Activated T-cell treated with anti-CD3 and anti-CD28 coated beads for 48 hours (primary cell): ENCODE data around the gene SORCS3.

ENCODE experiments used
- DNase-seq: peaks from one replicate; pipeline ENCODE4 v3.0.0-alpha.2; 2020; ENCODE audit warnings: low read depth

SORCS3 gene

DNA sequence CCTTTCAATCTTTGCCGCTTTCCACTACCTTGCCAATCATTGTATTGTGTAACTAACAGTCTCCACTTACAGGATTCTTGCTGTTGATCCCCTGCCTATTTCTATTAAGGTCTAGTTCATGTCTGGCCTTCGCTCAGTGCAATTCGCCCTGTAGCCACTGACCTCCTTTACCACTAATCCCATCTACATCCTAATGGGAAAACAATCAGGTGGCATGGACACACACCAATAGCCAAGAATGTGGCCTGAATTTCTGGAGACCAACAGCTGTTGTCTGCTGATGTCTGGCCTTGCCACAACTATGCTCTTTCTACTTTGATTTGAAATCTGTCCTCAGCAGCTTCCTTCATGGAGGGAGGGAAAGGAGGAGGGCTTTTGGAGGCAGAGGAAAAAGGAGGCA lies 546.2 kb downstream of the SORCS3 start:
- DNase-seq, result no peak

DNA sequence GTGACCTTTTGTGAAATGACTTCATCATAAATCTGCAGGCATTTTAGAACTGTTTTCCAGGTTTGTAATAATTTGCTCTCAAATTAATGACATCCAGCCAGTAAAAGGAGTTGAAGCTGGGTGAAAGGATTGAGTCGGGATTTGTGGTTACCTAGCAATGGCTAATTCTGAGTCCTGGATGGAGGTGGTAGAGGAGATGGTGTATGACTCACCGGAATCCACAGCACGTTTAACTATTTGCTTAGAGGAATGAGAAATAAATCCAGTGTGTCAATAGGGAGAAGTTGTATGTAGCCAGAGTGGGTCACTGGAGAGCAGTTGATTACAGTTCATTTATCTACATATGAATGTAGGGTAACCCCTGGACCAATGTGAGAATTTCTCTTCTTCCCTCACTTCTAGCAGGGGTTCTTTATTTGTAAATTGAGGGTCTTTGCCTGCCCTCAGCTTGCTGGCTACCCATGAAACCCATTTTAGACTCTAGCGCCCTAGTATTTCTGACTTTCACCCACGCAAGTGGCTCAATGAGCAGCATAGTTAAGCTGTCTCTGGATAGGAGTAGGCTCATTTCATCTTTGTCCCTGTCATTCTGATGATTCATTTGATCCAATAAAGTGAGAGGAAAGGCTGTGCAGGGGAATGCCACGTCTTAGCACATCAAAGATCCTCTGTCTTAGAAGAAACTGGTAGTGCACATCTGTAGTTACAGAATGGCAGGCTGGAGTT lies 547.8 kb downstream of the SORCS3 start:
- DNase-seq, result no peak

DNA sequence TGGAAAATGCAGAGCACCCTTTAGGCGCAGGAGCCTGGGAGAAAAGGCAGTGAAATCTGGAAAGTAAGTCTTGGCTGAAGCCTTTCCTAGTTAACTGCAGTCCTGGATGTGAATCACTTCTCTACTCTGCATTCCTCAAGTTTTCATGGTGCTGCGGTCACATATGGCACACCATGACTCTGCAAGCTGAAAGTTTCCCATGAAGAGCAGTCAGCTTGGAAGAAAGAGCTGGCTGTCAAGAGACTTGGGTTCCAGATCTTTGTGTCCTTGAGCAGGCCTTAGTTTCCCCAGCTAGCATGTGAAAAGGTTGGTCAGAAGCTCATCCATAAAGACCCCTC lies 548.3 kb downstream of the SORCS3 start:
- no peak for DNase-seq

DNA sequence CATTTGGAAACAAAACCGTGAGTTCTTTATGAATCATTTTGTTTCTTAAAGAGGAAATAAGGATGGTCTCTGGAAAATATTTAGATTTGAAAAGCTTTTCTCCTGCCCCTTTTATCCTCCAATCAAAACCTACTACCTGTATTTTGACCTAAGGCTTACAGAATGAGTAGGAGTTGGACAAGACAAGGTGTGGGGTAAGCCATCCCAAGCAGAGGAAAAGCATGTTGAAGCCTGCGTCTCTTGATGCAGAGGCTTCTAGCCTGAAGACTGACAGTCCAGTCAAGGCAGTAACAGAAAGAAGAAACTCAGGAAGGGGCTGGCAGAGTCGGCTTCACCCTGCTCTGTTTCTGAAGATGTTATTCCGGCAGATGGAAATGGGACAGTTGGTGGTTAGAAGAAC lies 551.1 kb downstream of the SORCS3 start:
- no peak for DNase-seq

DNA sequence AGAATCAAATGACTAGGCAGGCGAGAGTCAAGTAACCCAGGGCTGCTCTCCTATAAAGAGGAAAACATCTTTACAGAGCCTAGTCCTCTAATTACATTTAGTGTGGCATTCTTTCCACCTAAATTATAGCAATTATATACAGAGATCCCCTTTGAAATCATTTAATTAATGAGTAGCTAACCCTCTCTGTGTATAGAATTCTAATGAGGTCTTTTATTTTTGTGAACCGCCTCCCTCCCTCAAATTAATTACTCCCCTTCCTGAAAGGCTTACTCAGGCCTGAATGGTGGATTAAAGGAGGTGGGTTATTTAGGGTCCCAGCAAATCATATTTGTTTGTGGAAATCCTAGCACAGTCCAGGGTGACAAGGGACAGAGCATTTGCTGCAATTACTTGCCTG lies 551.8 kb downstream of the SORCS3 start:
- DNase-seq, result no peak

DNA sequence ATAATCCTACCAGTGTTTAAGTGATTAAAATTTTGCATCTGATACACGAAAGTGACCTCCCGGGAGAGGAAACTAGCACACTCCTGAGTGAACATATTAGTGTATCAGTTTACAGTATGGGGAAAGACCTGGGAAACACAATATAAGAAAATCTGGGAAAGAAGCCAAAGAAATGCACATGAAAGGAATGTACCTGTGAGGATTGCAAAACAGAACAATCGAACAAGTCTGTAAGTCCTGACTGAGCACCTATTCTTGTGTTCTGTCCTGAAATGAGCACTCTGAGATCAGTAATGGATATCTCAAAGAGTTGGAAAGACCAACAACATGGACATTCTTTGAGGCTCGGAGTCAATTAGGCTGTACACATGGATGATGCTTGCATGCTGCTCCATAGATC lies 554.7 kb downstream of the SORCS3 start:
- DNase-seq, result no peak

DNA sequence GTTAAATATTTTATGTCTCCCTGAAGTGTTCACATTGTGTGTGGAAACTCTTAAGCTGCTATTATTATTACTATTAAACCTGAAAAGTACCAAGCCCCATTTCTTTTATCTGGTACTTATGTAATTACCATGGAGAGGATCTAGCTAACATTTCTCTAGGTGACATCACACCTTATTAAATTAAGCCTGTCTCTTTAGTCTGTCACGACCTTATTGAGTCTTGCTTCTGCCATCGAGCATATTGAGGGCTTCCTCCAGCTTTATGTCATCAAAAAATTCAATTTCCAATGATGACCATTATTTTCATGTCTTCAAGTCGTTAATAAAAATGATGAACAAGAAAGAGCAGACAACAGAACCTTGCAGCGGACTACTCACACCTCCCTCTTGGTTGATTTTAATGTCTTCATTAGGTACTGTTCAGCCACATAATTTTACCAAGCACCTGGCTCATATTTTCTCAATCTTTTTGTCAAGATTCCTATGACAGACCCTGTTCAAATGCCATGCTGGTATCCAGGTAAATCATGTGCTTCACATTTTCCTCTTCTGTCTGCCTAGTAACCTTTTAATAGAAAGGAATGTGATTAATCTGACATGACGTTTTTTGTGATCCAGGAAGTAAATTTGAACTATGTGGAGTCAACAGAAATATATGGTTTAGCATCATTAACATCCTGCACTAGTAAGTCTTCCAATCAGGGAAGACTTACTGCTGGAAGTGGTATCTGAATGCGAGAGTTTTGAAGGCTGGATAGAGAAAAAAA lies 556.7 kb downstream of the SORCS3 start:
- DNase-seq, result no peak

DNA sequence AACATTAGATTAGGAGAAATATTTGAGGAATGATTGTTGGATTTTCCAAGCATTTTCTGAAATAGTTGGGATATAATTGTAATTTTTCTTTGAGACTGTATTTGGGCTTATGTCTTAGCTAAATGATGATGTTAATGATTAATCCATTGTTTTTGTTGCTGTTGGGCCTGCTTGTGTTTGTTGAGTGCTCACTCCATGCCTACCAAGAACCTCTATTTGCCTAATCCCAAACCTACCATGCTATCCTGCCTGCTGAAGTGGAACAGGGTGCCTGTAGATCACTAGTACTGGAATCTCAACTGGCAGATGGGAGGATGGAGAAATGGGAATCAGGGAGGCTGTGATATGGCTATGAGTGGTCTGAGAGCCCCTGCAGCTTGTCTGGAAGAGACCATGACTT lies 565.5 kb downstream of the SORCS3 start:
- no peak for DNase-seq

DNA sequence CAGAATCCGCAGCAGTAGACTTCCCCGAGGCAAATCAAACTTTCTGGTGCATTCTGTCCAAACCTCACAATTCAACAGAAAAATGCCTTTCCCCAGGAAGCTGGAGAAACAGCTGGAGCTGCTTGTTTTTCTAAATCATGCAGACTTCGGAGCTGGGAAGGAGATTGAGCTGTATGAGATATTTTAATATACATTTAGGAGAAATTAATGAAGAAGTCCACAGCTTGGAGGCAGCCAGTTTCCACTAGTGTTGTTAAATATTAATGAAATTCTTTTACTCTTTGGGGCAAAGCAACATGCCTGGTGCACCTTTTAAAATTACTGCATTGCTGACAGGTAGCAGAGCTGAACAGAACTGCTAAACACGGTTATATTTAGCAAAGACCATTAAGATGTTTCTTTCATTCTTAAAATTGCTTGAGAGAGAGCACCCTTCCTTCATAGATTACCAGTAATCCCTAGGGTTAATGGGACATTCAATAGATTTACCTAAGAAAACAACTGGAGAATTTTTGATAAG lies 566.4 kb downstream of the SORCS3 start:
- DNase-seq, result no peak

DNA sequence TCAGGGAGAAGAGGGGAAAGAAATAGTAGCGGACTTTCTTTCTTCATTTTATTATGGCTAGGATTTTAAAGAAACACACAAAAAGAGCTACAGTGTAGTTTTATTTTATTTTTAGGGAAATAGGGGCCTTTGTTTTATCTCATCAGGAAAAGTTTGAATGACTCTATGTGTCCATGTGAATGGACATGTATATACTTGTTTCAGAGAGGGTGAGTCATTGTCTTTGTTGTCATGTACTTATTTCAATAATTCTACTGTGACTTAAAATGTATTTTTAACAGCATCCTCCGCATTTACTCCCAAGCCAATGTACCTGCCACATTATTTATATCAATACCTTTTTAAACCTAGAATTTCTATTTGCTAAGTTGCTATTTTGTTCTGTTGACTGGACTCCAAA lies 569.5 kb downstream of the SORCS3 start:
- no peak for DNase-seq

DNA sequence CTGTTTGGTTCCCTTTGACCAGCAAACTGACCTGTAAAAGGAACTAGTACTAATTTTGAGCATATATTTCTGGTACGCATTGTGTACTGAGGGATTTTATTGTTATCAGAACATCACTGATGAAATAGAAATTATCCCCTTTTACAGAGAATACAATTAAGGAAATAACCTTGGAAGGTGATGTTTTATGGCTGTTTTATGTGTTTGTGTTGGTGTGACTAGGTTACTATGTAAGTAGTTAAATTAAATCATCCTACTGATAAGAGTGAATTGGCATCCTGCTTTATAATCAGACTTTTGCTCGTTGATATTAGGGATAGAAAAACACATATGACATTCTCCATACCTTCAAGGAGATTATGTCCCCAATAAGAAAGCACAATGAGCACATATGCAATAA lies 596.6 kb downstream of the SORCS3 start:
- no peak for DNase-seq

DNA sequence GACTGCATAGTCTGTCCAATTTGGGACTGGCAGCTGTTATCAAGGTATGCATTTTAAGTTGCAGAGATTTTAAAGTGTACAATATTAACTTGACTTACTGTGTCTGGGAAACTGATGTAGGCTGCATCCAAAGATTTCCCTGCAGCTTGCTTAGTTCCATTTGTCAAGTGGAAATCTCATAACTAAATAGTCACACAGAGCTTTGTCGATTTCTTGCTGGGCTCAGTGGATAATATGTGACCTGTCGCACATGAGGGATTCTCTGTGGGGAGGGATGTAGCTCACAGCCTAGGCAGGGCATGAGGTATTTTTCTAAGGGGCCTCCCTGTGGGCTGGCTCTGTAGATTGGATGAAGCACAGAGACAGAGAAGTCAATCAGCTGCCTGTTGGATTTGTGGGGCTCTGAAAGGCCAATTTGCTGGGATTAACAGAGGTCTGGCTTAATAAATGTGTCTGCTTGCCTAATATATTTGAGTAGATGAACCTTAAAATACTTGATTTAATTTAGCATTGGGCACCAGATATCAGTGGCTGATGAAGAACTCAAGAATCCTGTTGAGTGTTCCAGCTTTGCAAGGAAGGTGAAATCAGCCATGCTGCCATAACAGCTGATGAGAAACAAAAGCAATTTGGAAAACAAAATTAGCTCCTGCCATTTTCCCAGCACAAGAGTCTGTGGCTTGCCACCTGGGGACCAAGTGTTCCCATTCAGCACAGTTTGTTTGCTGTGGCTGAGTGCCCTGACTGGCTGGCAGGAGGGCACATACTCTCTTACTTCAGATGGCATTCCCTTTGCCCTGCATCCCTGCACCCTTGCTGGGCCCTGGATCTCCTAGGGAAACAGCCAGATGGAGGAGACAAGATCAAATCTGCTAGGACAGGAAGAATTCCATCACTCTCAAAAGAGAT lies 598.5 kb downstream of the SORCS3 start:
- DNase-seq, result no peak

DNA sequence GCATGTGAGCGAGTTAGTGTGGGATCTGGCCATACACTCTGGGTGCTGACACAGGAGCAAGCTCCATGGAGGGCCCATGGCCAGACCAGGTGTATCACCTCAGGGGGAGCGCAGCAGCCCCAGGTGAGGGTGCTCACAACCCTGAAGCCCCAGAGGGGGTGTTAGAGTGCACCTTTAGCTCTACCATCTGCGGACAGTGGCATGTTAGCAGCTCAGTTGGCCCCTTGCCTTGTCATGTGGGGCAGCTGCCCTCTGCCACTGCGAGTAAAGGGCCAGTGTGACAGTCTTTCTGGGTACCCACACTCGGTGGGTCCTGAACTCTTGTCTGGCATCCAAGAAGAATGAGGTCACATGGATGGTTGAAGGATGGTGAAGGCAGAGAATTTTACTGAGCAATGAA lies 600.2 kb downstream of the SORCS3 start:
- DNase-seq, result no peak

DNA sequence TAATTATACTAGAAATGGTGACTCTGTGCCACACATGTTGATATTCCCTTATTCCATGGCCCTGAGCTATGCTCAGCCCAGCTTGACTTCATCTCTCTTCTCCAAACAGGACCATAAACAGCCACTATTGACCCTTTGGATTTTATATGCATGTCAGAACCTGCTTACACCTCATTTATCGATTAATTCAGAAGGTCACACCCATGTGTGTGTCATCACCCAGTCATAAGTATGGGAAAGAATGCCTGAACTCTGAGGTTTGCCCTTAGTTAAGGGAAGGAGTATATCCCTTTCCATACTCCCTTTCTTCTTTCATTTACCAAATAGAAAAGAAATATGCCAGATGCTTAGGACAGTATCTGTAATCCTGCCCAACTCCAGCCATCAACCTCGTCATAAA lies 602.3 kb downstream of the SORCS3 start:
- DNase-seq, result no peak

DNA sequence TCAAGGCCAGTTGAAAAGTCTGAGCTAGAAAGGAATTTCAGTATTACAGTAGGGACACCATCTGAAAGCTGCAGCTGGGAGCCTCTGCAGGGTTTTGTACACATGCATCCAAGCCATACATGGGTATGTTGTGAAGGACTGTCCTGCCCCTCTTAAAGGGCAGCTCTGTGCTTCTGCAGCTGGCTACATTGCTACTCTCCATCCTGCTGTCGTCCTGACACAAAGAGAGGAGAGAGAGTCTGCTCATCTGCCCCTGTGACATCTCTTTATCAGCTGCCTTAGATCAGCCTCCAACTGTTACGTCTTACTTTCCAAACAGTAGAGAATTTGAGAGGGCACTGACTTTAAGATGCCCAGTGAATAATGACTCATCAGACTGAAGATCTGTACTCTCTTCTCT lies 602.7 kb downstream of the SORCS3 start:
- no peak for DNase-seq

DNA sequence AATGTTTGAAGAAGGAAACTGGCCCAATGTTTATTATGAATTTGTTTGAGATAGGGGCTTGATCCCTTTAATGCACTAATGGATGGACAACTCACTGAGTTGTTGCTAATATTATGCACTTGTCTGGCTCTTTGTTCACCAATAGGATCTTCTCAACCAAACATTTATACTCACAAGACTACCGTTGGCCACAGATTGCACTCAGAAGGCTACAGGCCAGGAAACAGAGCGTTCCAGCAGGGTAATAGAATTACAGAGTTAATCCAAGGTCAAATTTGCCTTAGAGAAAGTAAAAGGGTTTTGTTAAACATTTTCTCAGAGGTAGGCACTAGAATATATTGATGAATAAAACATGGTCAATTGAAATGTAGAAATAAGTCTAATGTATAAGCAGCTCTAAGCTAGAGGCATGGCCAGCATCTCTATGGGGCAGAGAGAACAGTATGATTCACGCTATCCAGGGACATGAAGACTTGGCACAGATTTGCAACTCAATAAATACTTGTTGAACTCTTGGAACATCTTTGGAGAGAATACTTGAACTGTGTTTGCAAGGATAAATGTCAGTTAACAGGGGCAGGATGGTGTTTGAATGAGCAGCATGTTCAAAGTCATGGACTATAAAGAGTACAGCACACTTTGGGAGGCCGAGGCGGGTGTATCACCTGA lies 606.9 kb downstream of the SORCS3 start:
- no peak for DNase-seq

DNA sequence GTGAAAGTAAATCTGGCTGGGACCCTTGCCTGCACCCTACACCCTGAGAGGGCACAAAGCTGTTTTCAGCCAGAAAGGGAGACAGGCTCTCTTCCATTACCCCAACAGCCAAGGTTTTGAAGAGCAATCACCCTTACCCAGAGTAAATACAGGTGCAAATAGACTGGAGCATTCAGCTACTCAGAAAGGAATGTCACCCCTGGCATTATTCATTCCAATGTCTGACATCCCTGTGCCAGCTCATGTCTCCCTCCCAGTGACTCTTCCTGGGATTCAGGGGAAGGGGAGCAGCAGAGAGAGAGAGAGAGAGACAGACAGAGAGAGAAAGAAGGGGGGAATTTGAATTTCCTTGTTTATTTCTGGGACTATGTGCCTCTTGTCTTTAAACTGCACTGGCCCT lies 611.8 kb downstream of the SORCS3 start:
- no peak for DNase-seq

DNA sequence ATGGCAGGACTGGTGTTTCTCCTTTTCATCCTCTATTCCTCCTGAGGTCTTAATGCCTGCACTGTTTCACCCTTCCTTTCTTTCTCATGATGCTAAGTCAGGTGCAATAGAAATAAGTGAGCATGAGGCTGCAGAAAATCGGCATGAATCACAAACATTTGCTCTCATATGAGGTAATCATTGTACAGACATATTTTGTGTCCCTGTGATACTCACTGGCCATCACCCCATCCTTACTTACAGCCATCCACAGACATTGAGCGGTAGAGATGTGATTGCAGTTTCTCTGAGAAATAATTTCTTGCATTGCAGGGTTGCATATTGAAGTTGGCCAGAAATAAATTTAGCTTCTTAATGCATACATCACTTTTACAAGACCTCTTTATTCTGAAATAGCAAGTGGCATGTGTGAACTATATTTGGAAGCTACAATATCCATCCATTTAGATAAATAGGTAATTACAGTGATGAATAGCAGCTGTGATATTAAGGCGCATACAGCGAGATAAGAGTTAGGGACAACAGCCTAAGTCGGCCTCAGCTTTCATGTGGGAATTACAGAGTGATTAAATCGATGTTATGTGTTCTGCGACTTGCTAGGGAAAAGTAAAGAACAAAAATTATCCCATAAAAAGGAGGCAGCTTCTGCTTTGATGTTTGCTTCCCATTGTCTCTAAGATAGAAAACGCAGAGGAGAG lies 612.6 kb downstream of the SORCS3 start:
- DNase-seq, result no peak

DNA sequence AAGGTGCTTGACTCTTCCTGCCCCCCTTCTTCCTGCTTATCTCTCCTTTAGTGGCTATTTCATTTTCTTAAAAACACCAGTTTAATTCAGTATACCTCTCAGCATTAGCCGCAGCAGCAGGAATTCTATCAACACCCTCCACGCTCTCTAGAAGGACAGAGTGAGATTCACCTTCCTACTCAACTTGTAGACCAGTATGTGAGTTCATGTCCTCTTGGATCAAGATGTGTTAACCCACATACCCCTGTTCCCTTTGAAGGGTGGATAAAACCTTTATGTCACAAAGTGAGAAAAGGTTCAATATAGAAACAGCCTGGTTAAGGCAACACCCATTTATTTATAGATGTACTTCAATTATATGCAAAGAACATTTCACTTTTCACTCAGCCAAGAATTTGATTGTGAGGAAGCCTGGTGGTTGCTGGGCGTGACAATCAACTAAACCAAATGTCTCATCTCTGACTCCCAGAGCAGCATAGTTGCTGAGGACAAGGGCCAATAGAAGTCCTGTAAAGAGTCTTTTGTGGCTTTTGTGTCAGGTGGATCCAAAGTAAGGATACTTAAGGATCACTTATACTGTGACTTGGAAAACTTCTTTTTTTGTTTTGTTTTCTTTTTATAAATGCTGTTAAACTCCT lies 617.1 kb downstream of the SORCS3 start:
- DNase-seq, result no peak

DNA sequence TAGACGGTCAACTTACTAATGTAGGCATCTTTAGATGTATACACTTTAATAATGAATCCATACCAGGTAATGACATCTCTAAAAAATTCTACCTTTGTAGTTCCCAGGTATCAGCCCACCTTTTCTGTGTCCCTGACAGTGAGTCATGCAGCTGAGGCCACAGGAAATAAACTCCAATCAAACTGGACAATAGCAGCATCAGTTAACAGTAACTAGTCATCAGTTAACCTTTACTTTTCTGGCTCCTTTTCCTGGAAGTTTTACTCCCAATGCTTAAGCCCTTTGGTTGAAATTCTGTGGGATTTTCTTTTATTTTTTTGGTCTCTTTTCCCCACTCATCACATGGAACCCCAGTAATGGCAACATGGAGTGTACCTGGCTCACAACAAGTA lies 617.6 kb downstream of the SORCS3 start:
- no peak for DNase-seq

DNA sequence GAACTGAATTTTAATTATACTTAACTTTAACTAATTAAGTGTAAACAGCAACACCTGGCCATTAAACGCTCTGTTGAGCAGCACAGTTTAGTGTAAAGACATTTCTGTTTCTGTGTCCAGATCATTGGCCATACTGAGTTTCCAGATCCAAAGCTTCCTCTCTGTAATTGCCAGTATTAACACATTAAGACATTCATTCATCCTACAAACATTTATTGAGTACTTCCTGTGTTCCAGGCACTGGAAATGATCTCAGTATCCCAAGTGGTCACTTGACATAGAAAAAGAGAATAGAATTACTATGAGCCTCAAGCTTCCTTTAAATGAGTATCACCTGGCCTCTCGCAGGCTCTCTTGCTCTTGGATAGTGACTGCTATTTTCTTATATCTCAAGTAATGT lies 618.1 kb downstream of the SORCS3 start:
- no peak for DNase-seq
